Gastroesophageal sphincter (tissue), 4 donors: ENCODE measurements around the gene ATF3. TPM values are rescaled to one million over a fixed set of nuclear protein-coding genes. Genes with fewer than 3 reads are reported as not detected.
A peak's percentile ranks its signal among the peaks of the same experiment; 100 is the strongest.

Experiments
- ATAC-seq: fragments of 150-250 bp; one replicate; pipeline ENCODE4 v1.9.1; 2016; ENCODE audit warnings: mild to moderate bottlenecking, moderate library complexity
- H3K27ac ChIP-seq, 4 donors: fragments of 200-600 bp; sonication (generic) in 3 of 4; 1 replicate in 3 of 4; 2 replicates in 1 of 4; pipeline ENCODE4 v1.5.1; 2016 to 2019
- H3K27me3 ChIP-seq: fragments of 200-600 bp; sonication (generic); one replicate; pipeline ENCODE4 v1.5.1; 2019
- H3K36me3 ChIP-seq, 2 donors: fragments of 200-600 bp; sonication (generic); one replicate each; pipeline ENCODE4 v1.5.1; 2019; ENCODE audit warnings: control low read depth in 1 of 2
- H3K4me1 ChIP-seq, 3 donors: fragments of 200-600 bp; sonication (generic); 1 replicate in 2 of 3; 2 replicates in 1 of 3; pipeline ENCODE4 v1.5.1; 2016 to 2019; ENCODE audit warnings: control low read depth in 2 of 3
- H3K4me3 ChIP-seq, 2 donors: fragments of 200-600 bp; sonication (generic); one replicate each; pipeline ENCODE4 v1.5.1; 2019; ENCODE audit warnings: mild to moderate bottlenecking in 1 of 2, moderate library complexity in 1 of 2
- H3K9me3 ChIP-seq, 3 donors: fragments of 200-600 bp; sonication (generic); one replicate each; pipeline ENCODE4 v1.5.1; 2017 to 2019; ENCODE audit warnings: control low read depth in 2 of 3
- EP300 ChIP-seq: sonication (generic); formaldehyde crosslinking; IDR thresholded peaks from one replicate; pipeline ENCODE4 v1.6.1; 2017; ENCODE audit warnings: antibody characterized with exemption, mild to moderate bottlenecking
- POLR2A ChIP-seq, 2 donors: fragments of 450-650 bp; IDR thresholded peaks; one replicate each; pipeline ENCODE4 v1.6.1; 2017; ENCODE audit warnings: antibody characterized with exemption in 2 of 2, mild to moderate bottlenecking in 2 of 2, moderate library complexity in 1 of 2
- POLR2AphosphoS5 ChIP-seq: sonication (generic); formaldehyde crosslinking; IDR thresholded peaks from one replicate; pipeline ENCODE4 v1.6.1; 2017; ENCODE audit warnings: antibody characterized with exemption
- WGBS, 2 donors: methylation state at CpG; one replicate each; pipeline ENCODE4 v1.1.5; 2018; ENCODE audit warnings: low coverage in 1 of 2; 5-methylcytosine and 5-hydroxymethylcytosine counted together
- total RNA-seq, 4 donors: library from RNA; depleted of rRNA; stranded (reverse); fragments of >200 nt; gene quantifications; one replicate each; pipeline ENCODE4 v1.1.0, GENCODE V29; 2016
- TF ChIP-seq, protein P1 (sequence below), 4 experiments: fragments of 200-600 bp in 2 of 4; fragments of 450-650 bp in 2 of 4; sonication (generic) in 1 of 4; IDR thresholded peaks; one replicate each; pipeline ENCODE4 v1.5.1; 2017 to 2019; ENCODE audit warnings: antibody characterized with exemption in 4 of 4, mild to moderate bottlenecking in 2 of 4, moderate library complexity in 2 of 4

The ATF3 gene
- total RNA-seq, 4 donors from 2014 or later = 4.0 to 17.2 (median 9.4) TPM

DNA sequence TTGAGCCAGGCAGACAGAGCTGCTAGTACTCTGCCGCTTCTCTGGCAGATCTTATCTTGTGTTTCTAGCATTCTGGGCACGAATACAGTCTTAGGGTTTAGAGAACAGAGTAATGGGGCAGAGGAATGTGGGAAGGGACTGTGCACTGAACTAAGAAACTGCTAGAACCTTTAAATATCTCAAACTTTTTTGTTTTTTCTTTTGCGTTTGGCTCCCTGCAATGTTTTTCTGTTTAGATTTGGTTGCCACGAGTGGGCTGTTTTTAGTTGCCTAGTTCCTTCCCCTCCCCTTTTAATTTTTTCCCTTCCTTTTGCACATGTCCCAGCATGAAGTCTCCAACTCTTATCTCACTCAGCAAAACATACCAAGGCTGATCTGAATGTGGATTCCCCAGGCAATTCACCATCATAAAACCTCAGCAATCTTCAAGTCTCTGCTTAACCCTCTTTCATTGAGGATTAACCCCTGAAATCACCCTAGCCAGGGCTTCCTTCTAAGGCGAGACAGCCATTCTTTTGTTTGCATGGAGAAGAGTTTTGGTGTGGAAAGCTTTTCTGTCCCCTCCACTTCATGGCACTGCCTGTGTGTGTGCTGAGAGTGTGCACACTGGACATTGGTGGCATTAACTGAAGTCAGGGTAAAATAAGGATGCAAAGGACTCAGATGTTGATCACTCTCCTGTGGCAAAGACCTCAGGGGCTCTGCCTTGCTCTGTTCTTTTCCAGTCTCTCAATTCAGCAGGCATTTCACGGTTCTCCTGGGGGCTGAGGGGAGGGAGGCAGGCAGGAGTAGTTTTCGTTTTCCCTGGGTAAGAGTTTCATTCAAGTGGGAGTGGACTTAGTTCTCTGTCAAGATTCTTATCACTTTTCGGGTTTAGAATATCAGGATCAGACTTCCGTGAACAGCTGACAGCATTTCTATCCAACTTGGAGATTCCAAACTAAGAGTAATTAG, 2.8 kb upstream of the ATF3 start:
- H3K4me3 ChIP-seq = peak overlapping the region in 1 of 2 donors; percentile 4
- peaks cover 0 to 43% (median 10%) of the 10 kb centered on the region in 3 donors for H3K4me1 ChIP-seq
- peak overlapping the region in 2 of 4 donors; percentile 3 to 98 for H3K27ac ChIP-seq
- TF ChIP-seq POLR2AphosphoS5 = no peak
- TF ChIP-seq, protein P1, sequence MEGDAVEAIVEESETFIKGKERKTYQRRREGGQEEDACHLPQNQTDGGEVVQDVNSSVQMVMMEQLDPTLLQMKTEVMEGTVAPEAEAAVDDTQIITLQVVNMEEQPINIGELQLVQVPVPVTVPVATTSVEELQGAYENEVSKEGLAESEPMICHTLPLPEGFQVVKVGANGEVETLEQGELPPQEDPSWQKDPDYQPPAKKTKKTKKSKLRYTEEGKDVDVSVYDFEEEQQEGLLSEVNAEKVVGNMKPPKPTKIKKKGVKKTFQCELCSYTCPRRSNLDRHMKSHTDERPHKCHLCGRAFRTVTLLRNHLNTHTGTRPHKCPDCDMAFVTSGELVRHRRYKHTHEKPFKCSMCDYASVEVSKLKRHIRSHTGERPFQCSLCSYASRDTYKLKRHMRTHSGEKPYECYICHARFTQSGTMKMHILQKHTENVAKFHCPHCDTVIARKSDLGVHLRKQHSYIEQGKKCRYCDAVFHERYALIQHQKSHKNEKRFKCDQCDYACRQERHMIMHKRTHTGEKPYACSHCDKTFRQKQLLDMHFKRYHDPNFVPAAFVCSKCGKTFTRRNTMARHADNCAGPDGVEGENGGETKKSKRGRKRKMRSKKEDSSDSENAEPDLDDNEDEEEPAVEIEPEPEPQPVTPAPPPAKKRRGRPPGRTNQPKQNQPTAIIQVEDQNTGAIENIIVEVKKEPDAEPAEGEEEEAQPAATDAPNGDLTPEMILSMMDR (IDR thresholded peaks at IDR 0.05) = no peak
- TF ChIP-seq POLR2A (IDR thresholded peaks at IDR 0.05) = no peak
- no peaks in the 10 kb centered on the region for H3K36me3 ChIP-seq
- H3K27me3 ChIP-seq = peaks cover 37% of the 10 kb centered on the region
- 9 to 20% methylated on average over 8 to 9 of the region's 9 CpGs for WGBS, 2 donors
- ATAC-seq = no peak
- no peaks in the 10 kb centered on the region for H3K9me3 ChIP-seq

DNA sequence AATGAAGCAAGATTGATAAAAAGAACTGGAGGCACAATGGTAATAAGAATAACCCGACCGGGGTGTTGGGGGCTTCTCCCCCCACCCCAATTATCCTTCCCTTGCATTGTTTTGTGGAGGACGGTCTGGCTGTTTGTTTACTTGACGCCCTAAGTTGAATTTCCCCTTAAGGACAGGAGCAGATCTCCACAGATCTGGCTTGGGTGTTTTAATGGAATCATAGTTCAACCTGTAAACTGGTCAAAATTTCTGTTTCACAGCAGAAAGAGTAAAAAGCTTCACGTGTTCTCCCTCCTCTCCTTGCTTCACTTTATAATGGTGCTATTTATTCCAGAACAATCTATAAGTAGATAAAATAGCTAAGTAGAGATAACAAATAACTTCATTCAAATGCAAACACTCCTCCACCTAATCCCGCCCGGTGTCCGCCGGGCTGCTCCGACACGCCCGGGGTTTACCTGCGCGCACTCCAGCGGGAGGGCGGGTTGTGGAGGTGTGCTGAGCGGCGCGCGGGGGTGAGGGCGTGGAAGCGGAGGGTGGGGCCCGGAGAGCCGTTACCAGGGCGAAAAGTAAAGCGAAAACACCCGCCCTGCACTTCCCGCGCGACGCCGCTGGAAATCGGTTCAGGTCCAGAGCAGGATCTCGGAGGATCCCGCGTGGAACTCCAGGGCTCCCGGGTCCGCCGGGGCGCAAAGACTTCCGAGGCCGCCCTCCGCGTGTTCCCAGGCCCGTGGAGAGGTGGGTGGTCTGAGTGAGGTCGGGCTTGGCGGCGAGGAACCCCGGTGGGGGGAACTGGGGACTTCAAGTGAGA, 2.0 kb upstream of the ATF3 start:
- ATAC-seq = no peak
- H3K4me1 ChIP-seq = peaks cover 0 to 46% (median 11%) of the 10 kb centered on the region in 3 donors

DNA sequence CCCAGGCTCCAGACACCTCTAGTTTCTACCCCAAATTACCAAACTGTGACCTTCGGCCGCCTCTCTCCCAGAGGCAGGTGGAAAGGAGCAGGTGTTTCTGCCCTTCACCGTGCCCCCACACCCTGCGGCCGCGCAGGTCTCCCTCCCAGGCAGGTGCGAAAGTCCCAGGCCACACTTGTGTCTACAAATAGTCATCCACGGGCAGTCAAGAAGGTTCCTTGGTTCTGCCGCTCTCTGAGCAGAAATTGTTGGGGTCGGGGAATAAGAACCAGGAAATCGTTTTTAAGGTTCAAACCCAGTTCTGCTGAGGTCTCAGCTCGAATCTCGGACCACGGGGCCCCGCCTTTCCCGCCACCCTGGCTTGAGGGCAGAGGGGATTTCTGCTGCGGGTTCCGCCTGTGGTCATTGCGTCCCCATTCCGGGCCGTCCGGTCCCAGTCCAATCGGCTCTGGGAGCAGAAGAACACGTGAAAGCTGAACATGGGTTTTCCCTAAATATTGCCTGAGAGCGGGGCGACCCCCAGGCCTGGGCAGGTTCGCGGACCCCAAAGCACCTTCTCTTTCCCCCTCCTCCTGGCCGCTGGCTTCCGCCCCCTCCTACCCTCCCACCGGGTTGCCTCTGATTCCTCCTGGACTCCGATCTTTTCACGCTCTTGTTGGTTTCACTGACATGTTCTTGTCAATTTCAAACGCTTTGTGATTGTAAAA, 1.2 kb upstream of the ATF3 start:
- ATAC-seq = no peak
- peaks cover 0 to 50% (median 11%) of the 10 kb centered on the region in 3 donors for H3K4me1 ChIP-seq
- no peak for TF ChIP-seq EP300
- TF ChIP-seq POLR2A (IDR thresholded peaks at IDR 0.05) = peak in 1 of 2 donors; percentile 1
- TF ChIP-seq, protein P1 (IDR thresholded peaks at IDR 0.05) = no peak
- TF ChIP-seq POLR2AphosphoS5 = peak; percentile 16
- H3K27me3 ChIP-seq = peaks cover 37% of the 10 kb centered on the region
- H3K27ac ChIP-seq = peak overlapping the region in 3 of 4 donors; percentile 97 to 99 (median 98)
- H3K4me3 ChIP-seq = peak overlapping the region; percentile 42 to 86
- H3K36me3 ChIP-seq = no peaks in the 10 kb centered on the region
- 1 to 2% methylated on average over 11 to 15 of the region's 34 CpGs for WGBS, 2 donors
- H3K9me3 ChIP-seq = no peaks in the 10 kb centered on the region

More for the DNA sequence above, 2.0 kb upstream of the ATF3 start:
- Histone ChIP-seq H3K27me3 (peaks cover 37% of the 10 kb centered on the region), H3K27ac (peak overlapping the region in 2 of 4 donors; percentile 97 to 98), H3K9me3 (no peaks in the 10 kb centered on the region), H3K36me3 (no peaks in the 10 kb centered on the region), H3K4me3 (peak overlapping the region; percentile 42 to 86)
- TF ChIP-seq POLR2A (IDR thresholded peaks at IDR 0.05) (peak in 1 of 2 donors; percentile 26), POLR2AphosphoS5 (no peak)
- TF ChIP-seq, protein P1 (IDR thresholded peaks at IDR 0.05) = peak in 1 of 4 experiments; percentile 9
- 1 to 12% methylated on average over 2 to 19 of the region's 49 CpGs for WGBS, 2 donors

DNA sequence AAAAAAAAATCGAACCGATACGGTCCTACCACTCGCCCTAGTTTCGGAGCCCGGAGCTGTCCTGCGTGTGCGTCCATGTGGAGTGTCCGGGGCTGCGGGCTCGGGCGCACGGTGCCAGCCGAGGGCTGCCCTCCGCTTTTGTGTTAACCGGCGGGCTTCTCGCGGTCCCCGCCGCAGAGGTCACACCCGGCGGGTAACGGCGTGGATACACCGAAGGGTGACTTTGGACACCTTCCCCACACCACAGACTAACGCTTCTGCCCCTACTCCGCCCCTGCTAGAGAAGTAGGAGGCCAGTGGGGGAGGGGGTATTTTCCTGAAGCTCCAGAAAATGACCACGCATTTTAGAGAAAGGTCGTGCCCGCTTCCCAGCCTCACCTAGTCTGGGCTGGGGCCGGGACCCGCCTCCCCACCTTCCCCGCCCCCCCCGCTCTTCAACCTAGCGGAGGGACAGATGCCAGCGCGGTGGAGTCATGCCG, 609 bp upstream of the ATF3 start:
- H3K27me3 ChIP-seq = peaks cover 37% of the 10 kb centered on the region
- peak; percentile 6 for ATAC-seq
- H3K9me3 ChIP-seq = no peaks in the 10 kb centered on the region
- TF ChIP-seq POLR2AphosphoS5 (no peak), POLR2A (IDR thresholded peaks at IDR 0.05) (peak in 1 of 2 donors; percentile 7), EP300 (no peak)
- TF ChIP-seq, protein P1 (IDR thresholded peaks at IDR 0.05) = no peak
- H3K27ac ChIP-seq = peak overlapping the region; percentile 10 to 99 (median 98)
- peaks cover 0 to 55% (median 11%) of the 10 kb centered on the region in 3 donors for H3K4me1 ChIP-seq
- H3K4me3 ChIP-seq = peak overlapping the region; percentile 42 to 86
- WGBS, 2 donors = 0% methylated on average over 16 of the region's 39 CpGs; no CpG with 5 or more reads in 1 of the 2 donors
- H3K36me3 ChIP-seq = no peaks in the 10 kb centered on the region
